Measurements from ENCODE around the gene ATP6AP2. TPM values are rescaled to one million over a fixed set of nuclear protein-coding genes. Genes with fewer than 3 reads are reported as not detected.

ATP6AP2 gene
- total and polyA plus RNA-seq, 9 of the 15 experiments (the other 6 are each of a cell fraction or from before 2014, with no cell fraction given): 23.3 to 131 (median 41.9) TPM

GRCh38 chrX:40571600-40571999 is 9.2 kb upstream of the ATP6AP2 start (continued):
- TF ChIP-seq CREB1 (IDR thresholded peaks at IDR 0.05): no peak
- TF ChIP-seq CREB1 (CRISPR knock-in tag; IDR thresholded peaks at IDR 0.05): no peak
- peak; percentile 96 for TF ChIP-seq TEAD2 (tag; IDR thresholded peaks at IDR 0.05)
- TF ChIP-seq NFXL1 (CRISPR knock-in tag; IDR thresholded peaks at IDR 0.05): peak; percentile 88; the same call in 1 of the 2 replicates
- no peak for TF ChIP-seq E2F8 (IDR thresholded peaks at IDR 0.05; ENCODE audit: low read depth, partially characterized antibody)
- TF ChIP-seq STAT6 (CRISPR knock-in tag; IDR thresholded peaks at IDR 0.05): no peak
- TF ChIP-seq MNT (conservative IDR thresholded peaks at IDR 0.05): no peak
- no peak for TF ChIP-seq PHB2 (IDR thresholded peaks at IDR 0.05; ENCODE audit: low read depth)
- no peak for TF ChIP-seq KHSRP (IDR thresholded peaks at IDR 0.05)
- TF ChIP-seq ZNF639 (CRISPR knock-in tag; conservative IDR thresholded peaks at IDR 0.05 in 1 of 2, IDR thresholded peaks at IDR 0.05 in 1 of 2): peak in 1 of 2 experiments; percentile 98; a peak in 2 of 4 replicates
- TF ChIP-seq ZNF586 (CRISPR knock-in tag; conservative IDR thresholded peaks at IDR 0.05): peak; percentile 83
- TF ChIP-seq ZFX (CRISPR knock-in tag; IDR thresholded peaks at IDR 0.05): no peak
- TF ChIP-seq ETV6 (IDR thresholded peaks at IDR 0.05; ENCODE audit: borderline replicate concordance in 1 of 2, low read depth in 2 of 2, low read length in 1 of 2): no peak
- no peak for TF ChIP-seq ETV6 (CRISPR knock-in tag; IDR thresholded peaks at IDR 0.05; ENCODE audit: borderline replicate concordance)
- no peak for TF ChIP-seq ZHX1 (conservative IDR thresholded peaks at IDR 0.05; ENCODE audit: low read length)
- TF ChIP-seq SIRT6 (IDR thresholded peaks at IDR 0.05; ENCODE audit: low read depth, low read length): no peak
- no peak for TF ChIP-seq TAF9B (IDR thresholded peaks at IDR 0.05; ENCODE audit: partially characterized antibody)
- peak; percentile 81; the same call in 1 of the 2 replicates for TF ChIP-seq CAMTA2 (CRISPR knock-in tag; conservative IDR thresholded peaks at IDR 0.05)
